ENCODE measurements around the gene SHISAL2A. TPM values are rescaled to one million over a fixed set of nuclear protein-coding genes. Genes with fewer than 3 reads are reported as not detected.
A peak's percentile ranks its signal among the peaks of the same experiment; 100 is the strongest.

SHISAL2A gene
- total RNA-seq, 1 donor from 2014 or later, result not detected

DNA sequence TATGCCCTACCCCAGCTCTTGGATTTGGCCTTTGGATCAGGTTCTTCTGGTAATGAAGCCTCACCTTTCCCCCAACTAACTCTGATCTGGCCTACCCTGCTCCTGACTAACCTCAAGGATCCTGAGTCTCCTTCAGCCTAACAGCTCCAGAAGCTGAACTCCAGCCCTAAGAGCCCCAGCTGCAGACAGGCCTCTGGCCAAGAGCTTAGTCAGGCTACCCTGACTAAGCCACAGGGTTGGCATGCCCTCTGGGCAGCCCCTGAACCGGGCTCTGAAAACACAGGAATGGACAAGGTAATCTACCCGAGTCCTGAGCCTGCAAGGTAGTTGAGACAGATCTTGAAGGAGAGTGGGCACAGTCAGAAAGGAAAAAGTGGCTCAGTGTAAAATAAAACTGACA lies 35.7 kb downstream of the SHISAL2A start:
- no peak for FAIRE-seq
- peak; percentile 84 for DNase-seq (ENCODE audit: low read depth)
- Histone ChIP-seq H3K36me3 (ENCODE audit: control insufficient read depth, insufficient read depth, low read length) (no peaks in the 10 kb centered on the region), H3K4me3 (ENCODE audit: low read depth, low read length) (no peak overlapping the region), H3K27me3 (ENCODE audit: control insufficient read depth, insufficient read depth, low read length) (no peaks in the 10 kb centered on the region)
- TF ChIP-seq, protein P1, sequence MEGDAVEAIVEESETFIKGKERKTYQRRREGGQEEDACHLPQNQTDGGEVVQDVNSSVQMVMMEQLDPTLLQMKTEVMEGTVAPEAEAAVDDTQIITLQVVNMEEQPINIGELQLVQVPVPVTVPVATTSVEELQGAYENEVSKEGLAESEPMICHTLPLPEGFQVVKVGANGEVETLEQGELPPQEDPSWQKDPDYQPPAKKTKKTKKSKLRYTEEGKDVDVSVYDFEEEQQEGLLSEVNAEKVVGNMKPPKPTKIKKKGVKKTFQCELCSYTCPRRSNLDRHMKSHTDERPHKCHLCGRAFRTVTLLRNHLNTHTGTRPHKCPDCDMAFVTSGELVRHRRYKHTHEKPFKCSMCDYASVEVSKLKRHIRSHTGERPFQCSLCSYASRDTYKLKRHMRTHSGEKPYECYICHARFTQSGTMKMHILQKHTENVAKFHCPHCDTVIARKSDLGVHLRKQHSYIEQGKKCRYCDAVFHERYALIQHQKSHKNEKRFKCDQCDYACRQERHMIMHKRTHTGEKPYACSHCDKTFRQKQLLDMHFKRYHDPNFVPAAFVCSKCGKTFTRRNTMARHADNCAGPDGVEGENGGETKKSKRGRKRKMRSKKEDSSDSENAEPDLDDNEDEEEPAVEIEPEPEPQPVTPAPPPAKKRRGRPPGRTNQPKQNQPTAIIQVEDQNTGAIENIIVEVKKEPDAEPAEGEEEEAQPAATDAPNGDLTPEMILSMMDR (IDR thresholded peaks at IDR 0.05; ENCODE audit: insufficient read depth, low read length, severe bottlenecking), result no peak

DNA sequence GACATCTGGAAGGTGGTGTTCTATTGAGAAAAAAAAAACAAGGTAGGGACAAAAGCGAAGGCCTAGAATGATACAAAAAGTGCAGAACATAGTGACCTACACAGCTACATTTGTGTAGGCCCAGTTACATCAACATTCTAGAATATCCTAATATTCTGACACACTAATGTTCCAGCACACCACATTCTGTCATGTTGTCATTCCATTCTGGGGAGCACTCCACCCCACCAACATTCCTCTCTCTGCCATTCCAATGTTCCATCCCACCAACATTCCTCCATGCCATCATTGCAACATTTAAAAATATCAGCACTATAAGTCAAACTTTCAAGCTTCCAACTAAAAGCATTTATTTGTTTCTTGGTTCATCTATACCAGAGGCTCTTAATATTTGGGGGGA lies 36.7 kb downstream of the SHISAL2A start:
- Histone ChIP-seq H3K4me3 (ENCODE audit: low read depth, low read length) (no peak overlapping the region), H3K27me3 (ENCODE audit: control insufficient read depth, insufficient read depth, low read length) (no peaks in the 10 kb centered on the region), H3K36me3 (ENCODE audit: control insufficient read depth, insufficient read depth, low read length) (no peaks in the 10 kb centered on the region)
- no peak for DNase-seq (ENCODE audit: low read depth)
- TF ChIP-seq, protein P1 (IDR thresholded peaks at IDR 0.05; ENCODE audit: insufficient read depth, low read length, severe bottlenecking), result no peak
- no peak for FAIRE-seq

DNA sequence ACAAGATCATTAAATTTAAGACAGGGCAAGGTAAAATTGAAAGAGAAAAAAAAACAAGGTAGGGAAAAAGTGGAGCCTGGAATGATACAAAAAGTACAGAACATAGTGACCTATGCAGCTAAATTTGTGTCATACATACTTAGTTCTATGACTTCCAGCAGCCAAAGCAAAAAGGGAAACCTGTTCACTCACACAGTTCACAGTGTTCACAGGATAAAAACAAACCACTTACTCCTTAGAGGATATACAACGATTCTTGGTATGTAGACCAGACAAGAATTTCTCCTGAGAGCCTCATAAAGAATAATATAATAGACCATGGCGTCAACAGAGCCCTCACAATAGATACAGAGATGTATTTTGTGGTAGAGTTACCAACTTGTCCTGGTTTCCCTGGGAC lies 37.6 kb downstream of the SHISAL2A start:
- DNase-seq (ENCODE audit: low read depth) (no peak), FAIRE-seq (no peak)
- TF ChIP-seq, protein P1 (IDR thresholded peaks at IDR 0.05; ENCODE audit: insufficient read depth, low read length, severe bottlenecking), result no peak
- no peaks in the 10 kb centered on the region for H3K36me3 ChIP-seq (ENCODE audit: control insufficient read depth, insufficient read depth, low read length)
- no peak overlapping the region for H3K4me3 ChIP-seq (ENCODE audit: low read depth, low read length)
- H3K27me3 ChIP-seq (ENCODE audit: control insufficient read depth, insufficient read depth, low read length), result no peaks in the 10 kb centered on the region

DNA sequence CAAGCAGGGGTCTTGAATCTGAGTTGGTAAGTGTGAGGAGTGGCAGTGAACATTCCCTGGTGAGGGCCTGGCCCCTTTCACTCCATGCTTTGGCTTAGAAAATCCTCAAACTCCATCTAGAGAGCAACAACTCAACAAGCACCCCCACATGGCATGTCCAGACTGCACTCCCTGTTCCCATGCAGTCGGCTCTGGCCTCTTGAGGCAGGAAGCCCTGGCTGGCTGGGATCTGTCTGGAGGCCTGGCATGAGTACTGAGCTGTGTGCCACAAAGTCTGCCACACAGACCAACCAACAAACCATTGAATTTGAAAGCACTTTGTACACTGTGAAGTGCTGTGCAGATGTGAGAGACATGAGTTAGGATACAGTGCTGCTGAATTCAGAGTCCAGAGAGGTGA lies 40.0 kb downstream of the SHISAL2A start:
- Histone ChIP-seq H3K36me3 (ENCODE audit: control insufficient read depth, insufficient read depth, low read length) (no peaks in the 10 kb centered on the region), H3K4me3 (ENCODE audit: low read depth, low read length) (no peak overlapping the region), H3K27me3 (ENCODE audit: control insufficient read depth, insufficient read depth, low read length) (no peaks in the 10 kb centered on the region)
- TF ChIP-seq, protein P1 (IDR thresholded peaks at IDR 0.05; ENCODE audit: insufficient read depth, low read length, severe bottlenecking), result no peak
- FAIRE-seq, result no peak
- DNase-seq (ENCODE audit: low read depth), result peak; percentile 57

DNA sequence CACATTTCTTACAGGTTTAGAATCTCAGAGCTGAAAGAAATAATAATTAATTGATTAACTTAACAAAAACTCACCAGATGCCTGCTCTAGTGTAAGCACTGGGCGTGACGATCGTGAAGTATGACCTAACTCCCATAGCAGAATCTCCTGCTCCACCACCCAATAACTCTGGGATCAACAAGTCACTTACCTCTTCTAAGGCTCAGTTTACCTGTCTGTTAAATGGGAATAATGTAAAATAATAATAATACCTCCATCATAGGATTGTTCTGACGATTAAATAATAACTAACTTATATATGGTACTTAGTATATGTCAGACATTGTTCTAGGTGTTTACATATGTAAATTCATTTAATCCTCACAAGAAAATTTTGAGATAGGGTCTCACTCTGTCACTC lies 40.5 kb downstream of the SHISAL2A start:
- Histone ChIP-seq H3K27me3 (ENCODE audit: control insufficient read depth, insufficient read depth, low read length) (no peaks in the 10 kb centered on the region), H3K36me3 (ENCODE audit: control insufficient read depth, insufficient read depth, low read length) (no peaks in the 10 kb centered on the region), H3K4me3 (ENCODE audit: low read depth, low read length) (no peak overlapping the region)
- TF ChIP-seq, protein P1 (IDR thresholded peaks at IDR 0.05; ENCODE audit: insufficient read depth, low read length, severe bottlenecking), result no peak
- FAIRE-seq (no peak), DNase-seq (ENCODE audit: low read depth) (no peak)

Data from bronchial epithelial cell (primary cell).